Measurements from ENCODE around the gene NMD3.

- TF ChIP-seq ZNF274 (IDR thresholded peaks at IDR 0.05; ENCODE audit: low read depth, low read length) (no peak), YY1 (IDR thresholded peaks at IDR 0.05; ENCODE audit: insufficient read depth, insufficient read length) (no peak)
Observed at GRCh38 chr3:161177991-161178390, 43.1 kb upstream of the NMD3 start.
